Measurements from ENCODE around the gene RAB31.

RAB31 gene

GRCh38 chr18:9730786-9731185, 22.7 kb downstream of the RAB31 start:
- no peaks in the 10 kb centered on the region for H3K27me3 ChIP-seq (ENCODE audit: control insufficient read depth, insufficient read depth, low read length)
- H3K4me1 ChIP-seq (ENCODE audit: control insufficient read depth, insufficient read depth, low read length) = peaks cover 4% of the 10 kb centered on the region
- no peak overlapping the region for H3K9ac ChIP-seq (ENCODE audit: low read length)
- H3K4me3 ChIP-seq (ENCODE audit: low read depth, low read length) = no peak overlapping the region
- H3K36me3 ChIP-seq (ENCODE audit: control insufficient read depth, insufficient read depth, low read length) = peaks cover 6% of the 10 kb centered on the region; the same call in 1 of the 2 replicates
- H3K27ac ChIP-seq (ENCODE audit: low read depth, low read length) = no peak overlapping the region
- H3K9me3 ChIP-seq (ENCODE audit: control insufficient read depth, insufficient read depth, low read depth, low read length) = no peaks in the 10 kb centered on the region

DNA sequence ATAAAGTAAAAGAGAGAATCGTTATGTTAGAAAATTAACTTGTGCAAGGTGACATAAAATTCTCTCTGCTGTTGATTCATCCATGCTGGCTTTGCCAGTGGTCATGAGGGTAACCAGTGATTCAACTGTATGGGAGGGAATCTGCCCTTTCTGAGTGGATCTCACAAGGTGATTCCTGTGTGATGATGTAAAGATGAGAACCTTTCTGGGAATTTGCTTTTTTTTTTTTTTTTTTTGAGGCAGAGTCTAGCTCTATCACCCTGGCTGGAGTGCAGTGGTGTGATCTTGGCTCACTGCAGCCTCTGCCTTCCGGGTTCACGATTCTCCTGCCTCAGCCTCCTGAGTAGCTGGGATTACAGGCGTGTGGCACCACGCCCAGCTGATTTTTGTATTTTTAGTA, 23.3 kb downstream of the RAB31 start:
- Histone ChIP-seq H3K9me3 (ENCODE audit: control insufficient read depth, insufficient read depth, low read depth, low read length) (no peaks in the 10 kb centered on the region), H3K36me3 (ENCODE audit: control insufficient read depth, insufficient read depth, low read length) (peaks cover 6% of the 10 kb centered on the region; the same call in 1 of the 2 replicates), H3K9ac (ENCODE audit: low read length) (no peak overlapping the region), H3K4me1 (ENCODE audit: control insufficient read depth, insufficient read depth, low read length) (peaks cover 4% of the 10 kb centered on the region), H3K27me3 (ENCODE audit: control insufficient read depth, insufficient read depth, low read length) (no peaks in the 10 kb centered on the region), H3K27ac (ENCODE audit: low read depth, low read length) (no peak overlapping the region), H3K4me3 (ENCODE audit: low read depth, low read length) (no peak overlapping the region)

GRCh38 chr18:9732031-9732430, 23.9 kb downstream of the RAB31 start:
- Histone ChIP-seq H3K27ac (ENCODE audit: low read depth, low read length) (no peak overlapping the region), H3K4me1 (ENCODE audit: control insufficient read depth, insufficient read depth, low read length) (peaks cover 4% of the 10 kb centered on the region), H3K36me3 (ENCODE audit: control insufficient read depth, insufficient read depth, low read length) (peaks cover 6% of the 10 kb centered on the region; the same call in 1 of the 2 replicates), H3K9me3 (ENCODE audit: control insufficient read depth, insufficient read depth, low read depth, low read length) (no peaks in the 10 kb centered on the region), H3K9ac (ENCODE audit: low read length) (no peak overlapping the region), H3K27me3 (ENCODE audit: control insufficient read depth, insufficient read depth, low read length) (no peaks in the 10 kb centered on the region), H3K4me3 (ENCODE audit: low read depth, low read length) (no peak overlapping the region)

DNA sequence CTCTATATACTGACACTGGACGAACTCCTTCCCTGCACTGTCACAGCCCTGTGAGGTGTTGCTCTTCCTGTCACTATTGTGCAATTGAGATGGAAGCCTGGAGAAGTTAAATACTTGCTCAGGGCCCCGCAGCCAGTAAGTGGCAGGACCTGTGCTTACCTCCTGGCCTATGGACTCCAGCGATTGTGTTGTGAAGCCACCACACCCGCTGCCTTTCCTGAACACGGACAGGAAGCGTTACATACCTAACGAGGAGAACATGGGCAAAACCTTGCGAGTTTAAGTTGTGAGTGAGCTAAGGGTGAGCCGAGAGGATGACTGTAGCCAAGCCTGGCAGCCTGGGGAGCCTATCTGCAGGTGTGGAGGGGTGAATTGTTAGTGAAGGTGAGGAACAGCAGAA, 26.1 kb downstream of the RAB31 start:
- Histone ChIP-seq H3K4me3 (ENCODE audit: low read depth, low read length) (no peak overlapping the region), H3K27ac (ENCODE audit: low read depth, low read length) (no peak overlapping the region), H3K4me1 (ENCODE audit: control insufficient read depth, insufficient read depth, low read length) (peaks cover 9% of the 10 kb centered on the region), H3K9me3 (ENCODE audit: control insufficient read depth, insufficient read depth, low read depth, low read length) (no peaks in the 10 kb centered on the region), H3K9ac (ENCODE audit: low read length) (no peak overlapping the region), H3K27me3 (ENCODE audit: control insufficient read depth, insufficient read depth, low read length) (no peaks in the 10 kb centered on the region), H3K36me3 (ENCODE audit: control insufficient read depth, insufficient read depth, low read length) (peaks cover 6% of the 10 kb centered on the region; the same call in 1 of the 2 replicates)

DNA sequence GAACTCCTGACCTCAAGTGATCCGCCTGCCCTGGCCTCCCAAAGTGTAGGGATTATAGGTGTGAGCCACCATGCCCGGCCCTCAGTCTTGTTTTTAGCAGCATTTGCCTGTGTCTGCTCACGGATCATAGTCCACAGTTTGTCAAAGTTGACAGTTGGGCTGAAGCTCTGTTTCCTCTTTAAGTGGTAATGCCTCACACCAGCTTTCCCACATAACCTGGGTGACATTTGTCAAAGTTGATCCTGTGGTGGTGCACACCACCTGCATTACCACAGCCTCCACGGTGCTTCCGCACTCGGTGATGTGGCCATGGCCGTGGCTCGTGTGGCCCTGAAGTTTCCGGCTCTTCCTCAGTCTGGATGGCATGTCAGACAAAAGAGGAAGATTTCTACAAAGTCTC, 27.1 kb downstream of the RAB31 start:
- no peak overlapping the region for H3K9ac ChIP-seq (ENCODE audit: low read length)
- peaks cover 15% of the 10 kb centered on the region for H3K4me1 ChIP-seq (ENCODE audit: control insufficient read depth, insufficient read depth, low read length)
- H3K27ac ChIP-seq (ENCODE audit: low read depth, low read length) = no peak overlapping the region
- no peak overlapping the region for H3K4me3 ChIP-seq (ENCODE audit: low read depth, low read length)
- H3K9me3 ChIP-seq (ENCODE audit: control insufficient read depth, insufficient read depth, low read depth, low read length) = no peaks in the 10 kb centered on the region
- peaks cover 6% of the 10 kb centered on the region; the same call in 1 of the 2 replicates for H3K36me3 ChIP-seq (ENCODE audit: control insufficient read depth, insufficient read depth, low read length)
- no peaks in the 10 kb centered on the region for H3K27me3 ChIP-seq (ENCODE audit: control insufficient read depth, insufficient read depth, low read length)

DNA sequence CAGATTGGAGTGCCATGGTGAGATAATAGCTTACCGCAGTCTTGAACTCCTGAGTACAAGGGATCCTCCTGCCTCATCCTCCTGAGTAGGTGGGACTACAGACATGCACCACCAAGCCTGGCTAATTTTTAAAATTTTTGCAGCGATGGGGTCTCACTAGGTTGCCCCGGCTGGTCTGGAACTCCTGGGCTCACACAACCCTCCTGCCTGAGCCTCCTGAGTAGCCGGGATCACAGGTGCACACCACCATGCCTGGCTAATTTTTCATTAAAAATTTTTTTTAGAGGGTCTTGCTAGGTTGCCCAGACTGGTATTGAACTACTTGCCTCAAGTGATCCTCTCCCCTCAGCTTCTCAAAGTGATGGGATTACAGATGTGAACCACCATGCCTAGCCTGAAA, 27.8 kb downstream of the RAB31 start:
- Histone ChIP-seq H3K4me3 (ENCODE audit: low read depth, low read length) (no peak overlapping the region), H3K36me3 (ENCODE audit: control insufficient read depth, insufficient read depth, low read length) (peaks cover 6% of the 10 kb centered on the region; the same call in 1 of the 2 replicates), H3K9me3 (ENCODE audit: control insufficient read depth, insufficient read depth, low read depth, low read length) (no peaks in the 10 kb centered on the region), H3K27ac (ENCODE audit: low read depth, low read length) (no peak overlapping the region), H3K27me3 (ENCODE audit: control insufficient read depth, insufficient read depth, low read length) (no peaks in the 10 kb centered on the region), H3K9ac (ENCODE audit: low read length) (no peak overlapping the region), H3K4me1 (ENCODE audit: control insufficient read depth, insufficient read depth, low read length) (peaks cover 15% of the 10 kb centered on the region)

DNA sequence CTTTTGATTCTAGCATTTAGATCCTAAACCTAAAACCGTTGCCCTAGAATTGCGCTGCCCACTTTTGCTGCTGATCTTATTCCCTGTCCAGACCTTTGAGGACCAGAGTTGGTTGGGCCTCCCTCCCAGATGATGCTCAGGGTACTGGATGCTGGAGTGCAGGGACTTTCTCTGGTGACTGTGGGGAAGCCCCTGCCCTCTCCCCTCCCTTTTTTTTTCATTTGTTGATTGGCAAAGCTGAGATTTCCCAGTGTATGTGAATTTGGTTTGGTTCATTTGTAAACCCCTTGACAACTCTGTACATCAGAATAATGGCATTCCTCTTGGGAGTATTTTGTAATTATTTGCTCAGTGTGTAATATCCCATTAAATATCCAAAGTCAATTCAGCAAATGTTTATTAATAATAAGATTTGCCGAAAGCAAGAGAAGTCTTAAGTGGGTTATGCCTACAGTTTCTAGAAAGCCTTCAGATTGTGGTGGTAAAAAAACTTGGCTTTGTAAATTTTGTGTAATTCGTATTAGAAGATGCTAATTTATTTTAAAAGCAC, 28.3 kb downstream of the RAB31 start:
- Histone ChIP-seq H3K9me3 (ENCODE audit: control insufficient read depth, insufficient read depth, low read depth, low read length) (no peaks in the 10 kb centered on the region), H3K4me3 (ENCODE audit: low read depth, low read length) (no peak overlapping the region), H3K27me3 (ENCODE audit: control insufficient read depth, insufficient read depth, low read length) (no peaks in the 10 kb centered on the region), H3K4me1 (ENCODE audit: control insufficient read depth, insufficient read depth, low read length) (peaks cover 16% of the 10 kb centered on the region), H3K36me3 (ENCODE audit: control insufficient read depth, insufficient read depth, low read length) (peaks cover 6% of the 10 kb centered on the region; the same call in 1 of the 2 replicates), H3K27ac (ENCODE audit: low read depth, low read length) (no peak overlapping the region), H3K9ac (ENCODE audit: low read length) (no peak overlapping the region)

- no peak overlapping the region for H3K4me3 ChIP-seq (ENCODE audit: low read depth, low read length)
- peaks cover 22% of the 10 kb centered on the region for H3K4me1 ChIP-seq (ENCODE audit: control insufficient read depth, insufficient read depth, low read length)
- no peaks in the 10 kb centered on the region for H3K9me3 ChIP-seq (ENCODE audit: control insufficient read depth, insufficient read depth, low read depth, low read length)
- H3K27me3 ChIP-seq (ENCODE audit: control insufficient read depth, insufficient read depth, low read length) = no peaks in the 10 kb centered on the region
- no peak overlapping the region for H3K9ac ChIP-seq (ENCODE audit: low read length)
- H3K36me3 ChIP-seq (ENCODE audit: control insufficient read depth, insufficient read depth, low read length) = peaks cover 4% of the 10 kb centered on the region; the same call in 1 of the 2 replicates
- H3K27ac ChIP-seq (ENCODE audit: low read depth, low read length) = no peak overlapping the region
Observed at GRCh38 chr18:9737006-9737405, 28.9 kb downstream of the RAB31 start.

DNA sequence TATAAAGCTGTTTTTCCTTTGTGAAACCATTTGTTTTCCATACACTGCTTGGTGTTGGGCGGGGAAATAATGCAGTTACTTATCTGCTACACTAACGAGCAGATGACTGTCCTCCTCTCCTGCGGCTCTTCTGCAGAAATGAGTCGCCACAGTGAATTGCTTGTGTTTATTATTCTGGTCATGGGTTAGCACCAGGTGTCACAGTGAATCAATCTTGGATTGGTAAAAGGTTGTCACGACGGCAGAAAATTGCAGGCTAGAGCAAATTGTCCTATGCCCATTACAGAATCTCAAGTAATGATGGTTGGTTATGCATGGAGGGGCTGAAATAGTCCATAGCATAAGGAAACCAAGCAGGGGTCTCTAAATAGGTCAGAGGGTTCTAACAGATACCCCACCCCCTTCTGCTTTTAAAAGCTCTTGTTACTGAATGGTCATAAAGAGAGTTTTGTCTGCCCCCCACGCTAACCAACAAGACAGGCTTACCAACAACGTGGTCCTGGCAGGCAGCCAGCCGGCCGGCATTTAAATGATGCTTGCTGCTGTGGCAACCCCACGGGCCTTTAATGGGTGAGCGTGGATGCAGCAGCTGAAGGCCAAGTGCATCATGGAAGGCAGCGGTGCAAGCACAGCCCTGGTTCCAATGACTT, 29.5 kb downstream of the RAB31 start:
- Histone ChIP-seq H3K27ac (ENCODE audit: low read depth, low read length) (no peak overlapping the region), H3K4me1 (ENCODE audit: control insufficient read depth, insufficient read depth, low read length) (peaks cover 28% of the 10 kb centered on the region), H3K9me3 (ENCODE audit: control insufficient read depth, insufficient read depth, low read depth, low read length) (no peaks in the 10 kb centered on the region), H3K4me3 (ENCODE audit: low read depth, low read length) (no peak overlapping the region), H3K27me3 (ENCODE audit: control insufficient read depth, insufficient read depth, low read length) (no peaks in the 10 kb centered on the region), H3K36me3 (ENCODE audit: control insufficient read depth, insufficient read depth, low read length) (no peaks in the 10 kb centered on the region; the same call in 1 of the 2 replicates), H3K9ac (ENCODE audit: low read length) (no peak overlapping the region)

DNA sequence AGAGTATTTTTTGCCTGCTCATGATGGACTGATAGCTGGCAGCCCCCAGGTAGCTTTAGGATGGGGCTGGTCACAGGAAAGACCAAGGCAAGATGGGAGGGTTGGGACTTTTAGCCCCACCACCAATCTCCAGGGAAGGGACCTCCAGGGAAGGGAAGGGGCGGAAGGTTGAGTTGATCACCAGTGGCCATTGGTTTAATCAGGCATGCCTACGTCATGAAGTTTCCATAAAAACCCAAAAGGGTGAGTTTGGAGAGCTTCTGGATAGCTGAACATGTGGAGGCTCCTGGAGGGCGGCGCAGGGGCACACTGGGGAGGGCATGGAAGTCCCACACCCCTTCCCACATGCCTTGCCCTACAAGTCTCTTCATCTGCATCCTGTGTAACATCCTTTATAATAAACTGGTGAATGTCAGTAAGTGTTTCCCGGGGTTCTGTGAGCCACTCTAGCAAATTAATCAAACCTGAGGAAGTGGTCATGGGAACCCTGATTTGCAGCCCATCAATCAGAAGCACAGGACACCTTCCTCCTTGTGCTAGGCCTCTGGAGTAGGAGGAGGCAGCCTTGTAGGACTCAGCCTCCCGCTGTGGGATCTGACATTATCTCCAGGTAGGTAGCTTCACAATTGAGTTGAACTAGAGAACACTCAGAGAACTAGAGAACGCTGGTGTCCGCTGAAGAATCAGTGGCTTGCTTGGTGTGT, 30.3 kb downstream of the RAB31 start:
- Histone ChIP-seq H3K9ac (ENCODE audit: low read length) (no peak overlapping the region), H3K4me3 (ENCODE audit: low read depth, low read length) (no peak overlapping the region), H3K27me3 (ENCODE audit: control insufficient read depth, insufficient read depth, low read length) (no peaks in the 10 kb centered on the region), H3K36me3 (ENCODE audit: control insufficient read depth, insufficient read depth, low read length) (no peaks in the 10 kb centered on the region), H3K27ac (ENCODE audit: low read depth, low read length) (no peak overlapping the region), H3K4me1 (ENCODE audit: control insufficient read depth, insufficient read depth, low read length) (peaks cover 36% of the 10 kb centered on the region), H3K9me3 (ENCODE audit: control insufficient read depth, insufficient read depth, low read depth, low read length) (no peaks in the 10 kb centered on the region)

- Histone ChIP-seq H3K4me1 (ENCODE audit: control insufficient read depth, insufficient read depth, low read length) (peaks cover 43% of the 10 kb centered on the region), H3K36me3 (ENCODE audit: control insufficient read depth, insufficient read depth, low read length) (no peaks in the 10 kb centered on the region), H3K9ac (ENCODE audit: low read length) (no peak overlapping the region), H3K27me3 (ENCODE audit: control insufficient read depth, insufficient read depth, low read length) (no peaks in the 10 kb centered on the region), H3K27ac (ENCODE audit: low read depth, low read length) (no peak overlapping the region), H3K4me3 (ENCODE audit: low read depth, low read length) (no peak overlapping the region), H3K9me3 (ENCODE audit: control insufficient read depth, insufficient read depth, low read depth, low read length) (no peaks in the 10 kb centered on the region)
Observed at GRCh38 chr18:9739516-9739915, 31.4 kb downstream of the RAB31 start.
